Stimulated activated CD4-positive, alpha-beta T cell treated with anti-CD3 and anti-CD28 coated beads, Interleukin-1b, Interleukin-23, amount 100 ng/mL, for 4 hours (primary cell): ENCODE measurements around the gene IRAK2.
A peak's percentile ranks its signal among the peaks of the same experiment; 100 is the strongest.

Source experiments
- DNase-seq, 2 donors: peaks; one replicate each; pipeline ENCODE4 v3.0.0-alpha.2; 2020; ENCODE audit warnings: low read depth in 2 of 2

The IRAK2 gene

GRCh38 chr3:10188804-10189556, 24.3 kb downstream of the IRAK2 start:
- no peak for DNase-seq

GRCh38 chr3:10189557-10190354, 25.0 kb downstream of the IRAK2 start:
- DNase-seq, result no peak

DNA sequence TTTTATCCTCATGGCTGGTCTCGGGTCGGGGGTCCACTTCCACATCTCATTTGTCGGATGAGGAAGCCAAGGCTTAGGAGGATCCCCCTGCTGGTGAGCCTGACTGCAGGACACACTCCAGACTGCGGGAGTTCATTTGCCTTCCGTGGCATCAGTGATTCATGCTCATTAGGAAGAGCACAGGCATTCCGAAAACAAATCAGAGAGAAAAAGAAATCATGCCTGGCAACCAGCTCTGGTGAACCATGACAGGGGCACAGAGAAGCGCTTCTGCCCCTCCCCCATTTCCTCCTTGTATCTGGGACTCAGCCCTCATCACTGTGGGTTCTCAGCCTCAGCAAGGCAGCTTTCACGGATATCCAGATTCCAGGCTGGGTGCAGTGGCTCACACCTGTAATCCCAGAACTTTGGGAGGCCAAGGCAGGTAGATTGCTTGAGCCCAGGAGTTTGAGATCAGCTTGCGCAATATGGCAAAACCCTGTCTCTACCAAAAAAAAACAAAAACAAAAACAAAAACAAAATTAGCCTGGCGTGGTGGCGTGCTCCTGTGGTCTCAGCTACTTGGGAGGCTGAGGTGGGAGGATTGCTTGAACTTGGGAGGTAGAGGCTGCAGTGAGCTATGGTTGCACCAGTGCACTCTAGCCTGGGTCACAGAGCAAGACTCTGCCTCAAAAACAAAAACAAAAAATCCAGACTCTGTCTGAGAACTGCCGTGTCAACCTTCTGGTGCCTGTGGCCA, 28.4 kb downstream of the IRAK2 start:
- peak; percentile 33 to 45 for DNase-seq

DNA sequence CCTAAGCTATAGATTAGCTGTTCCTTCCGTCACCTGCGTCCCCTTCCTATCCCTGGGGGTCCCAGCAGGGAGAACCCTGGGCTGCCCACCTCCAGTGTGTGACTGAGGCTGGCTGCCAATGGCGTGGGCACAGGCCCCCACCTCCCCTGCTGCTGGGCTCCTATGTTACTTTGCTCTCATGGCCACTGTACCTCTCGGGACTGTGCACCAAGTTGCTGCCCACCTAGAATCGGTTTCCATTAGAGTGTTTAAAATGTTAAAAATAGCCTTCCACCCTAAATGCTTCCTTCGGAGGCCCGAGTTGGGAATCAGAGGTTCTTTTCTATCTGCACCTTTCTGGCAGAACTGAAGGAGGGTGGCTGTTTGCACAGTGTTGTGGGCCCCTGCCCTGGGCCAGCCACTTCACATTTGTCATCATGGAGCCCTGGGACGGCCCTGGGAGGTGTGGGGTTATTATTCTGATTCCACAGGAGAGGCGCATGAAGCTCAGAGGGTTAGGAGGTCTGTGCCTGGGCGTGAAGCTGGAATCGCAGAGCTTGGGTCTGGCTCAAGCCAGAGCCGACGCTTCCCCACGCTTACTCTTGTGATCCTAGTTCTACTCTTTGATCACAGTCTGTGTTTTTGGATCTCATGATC, 29.1 kb downstream of the IRAK2 start:
- no peak for DNase-seq

DNA sequence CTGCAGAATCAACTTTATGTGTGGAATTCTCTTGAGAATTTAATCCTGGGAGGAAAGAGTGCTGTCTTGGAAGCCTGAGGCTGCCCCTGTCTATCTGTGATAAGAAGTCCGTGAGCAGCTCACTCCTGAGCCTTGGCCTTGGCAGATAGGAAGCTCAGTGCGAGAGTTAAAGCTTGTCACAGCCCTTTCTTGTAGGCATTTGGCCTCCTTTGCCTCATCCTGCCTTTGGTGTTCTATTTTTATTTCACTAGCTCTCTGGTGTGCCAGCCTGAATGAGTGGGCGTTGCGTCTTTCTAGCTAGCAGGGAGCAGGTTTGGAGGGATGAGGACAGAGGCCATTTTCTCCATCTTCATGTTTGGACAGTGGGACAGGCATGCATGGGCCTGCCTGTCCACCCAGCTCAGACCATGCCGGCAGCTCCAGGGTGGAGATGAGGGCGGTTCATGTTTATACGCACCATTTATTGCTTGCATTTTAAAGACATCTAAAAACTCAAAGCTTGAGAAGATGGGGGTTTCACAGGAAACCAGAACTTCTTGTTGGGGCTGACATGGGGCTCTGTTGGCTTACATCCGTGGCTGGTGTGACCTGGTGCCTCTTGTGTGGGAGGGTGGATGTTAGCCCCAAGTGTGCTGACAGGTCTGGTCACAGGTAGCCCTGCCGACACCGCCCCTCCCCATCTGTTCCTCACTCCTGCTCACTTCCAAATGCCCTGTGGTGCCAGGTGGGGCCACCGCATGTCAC, 29.8 kb downstream of the IRAK2 start:
- DNase-seq, result peak in 1 of 2 donors; percentile 28

DNA sequence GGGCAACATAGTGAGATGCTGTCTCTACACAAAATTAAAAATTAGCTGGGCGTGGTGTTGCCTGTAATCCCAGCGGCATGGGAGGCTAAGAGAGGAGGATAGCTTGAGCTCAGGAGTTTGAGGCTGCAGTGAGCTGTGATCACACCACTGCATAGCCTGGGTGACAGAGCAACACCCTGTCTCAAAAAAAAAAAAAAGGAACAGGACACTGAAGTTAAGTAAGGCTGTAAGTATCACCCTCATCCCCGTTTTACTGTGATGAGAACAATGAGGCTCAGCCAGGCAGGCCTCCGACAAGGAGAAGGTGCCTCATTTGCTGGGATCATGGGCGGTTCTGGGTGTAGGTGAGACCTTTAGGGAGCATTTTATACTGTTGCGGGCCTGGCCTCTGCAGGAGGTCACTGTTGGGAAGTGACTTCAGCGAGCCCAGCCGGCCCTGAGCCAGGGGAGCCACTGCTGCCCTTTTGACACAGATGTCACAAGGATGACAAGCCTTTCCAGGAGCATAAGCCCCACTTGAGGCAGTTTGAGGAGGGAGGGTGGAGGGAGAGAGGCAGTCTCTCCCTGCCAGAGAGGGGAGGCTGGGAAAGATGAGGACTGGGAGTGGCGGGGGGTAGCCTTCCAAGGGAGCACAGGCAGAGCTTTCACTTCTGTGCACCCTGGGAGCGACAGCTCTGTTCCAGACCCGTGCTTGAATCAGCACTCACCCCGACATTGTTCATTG, 30.8 kb downstream of the IRAK2 start:
- DNase-seq, result no peak

DNA sequence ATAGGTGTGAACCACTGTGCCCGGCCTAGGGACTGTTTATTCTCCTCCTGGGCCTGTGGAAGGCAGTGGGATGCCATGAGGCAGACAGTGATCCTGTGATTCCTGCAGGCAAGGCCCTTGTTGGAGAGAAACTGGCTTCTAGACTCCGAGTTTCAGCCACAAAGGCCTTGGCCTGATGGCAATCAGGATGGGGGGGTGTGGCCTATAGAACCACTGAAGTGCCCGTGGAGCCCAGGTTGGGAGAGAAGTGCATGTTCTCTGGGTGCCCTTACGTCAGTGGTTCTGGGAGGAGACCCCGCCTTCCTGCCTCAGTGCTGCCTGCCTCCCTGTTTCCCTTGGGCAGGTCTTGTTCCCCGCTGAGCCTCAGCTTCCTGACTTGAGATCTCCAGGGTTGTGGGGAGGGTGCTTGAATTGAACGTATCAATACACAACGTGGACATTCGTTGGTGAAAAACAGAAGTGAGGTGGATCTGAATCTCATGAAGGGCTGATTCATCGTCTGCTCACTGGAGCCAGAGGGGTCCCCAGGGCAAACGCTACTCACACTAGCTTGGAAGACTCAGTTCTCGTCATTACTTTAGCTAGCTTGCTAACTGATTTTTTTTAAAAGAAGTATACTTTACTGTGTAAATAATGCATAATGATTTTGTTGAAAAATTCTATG, 31.8 kb downstream of the IRAK2 start:
- no peak for DNase-seq

- no peak for DNase-seq
These were observed 33.5 kb downstream of the IRAK2 start for GRCh38 chr3:10198226-10198625.

- DNase-seq, result peak; percentile 38 to 61
These were observed 34.3 kb downstream of the IRAK2 start for GRCh38 chr3:10198761-10199649.

GRCh38 chr3:10204921-10205320, 40.2 kb downstream of the IRAK2 start:
- no peak for DNase-seq

GRCh38 chr3:10205451-10206165, 40.9 kb downstream of the IRAK2 start:
- no peak for DNase-seq

DNA sequence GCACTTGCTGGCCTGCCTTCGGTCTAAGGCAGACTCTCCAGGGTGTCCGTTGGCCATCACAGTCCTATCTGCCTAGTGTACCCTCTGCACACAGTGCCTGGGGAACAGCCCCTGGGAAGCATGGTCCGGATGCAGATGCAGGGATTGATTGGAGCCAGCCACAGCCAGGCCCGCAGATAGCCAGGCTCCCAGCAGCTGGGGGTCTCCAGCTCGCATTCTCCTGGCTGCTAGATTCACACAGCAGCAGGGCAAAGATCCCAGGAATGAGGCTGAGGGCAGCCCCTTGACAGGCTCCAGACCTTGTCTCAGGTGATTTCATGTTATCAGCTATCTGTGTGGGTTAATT, 41.4 kb downstream of the IRAK2 start:
- DNase-seq, result no peak

GRCh38 chr3:10213156-10213792, 48.6 kb downstream of the IRAK2 start:
- no peak for DNase-seq

DNA sequence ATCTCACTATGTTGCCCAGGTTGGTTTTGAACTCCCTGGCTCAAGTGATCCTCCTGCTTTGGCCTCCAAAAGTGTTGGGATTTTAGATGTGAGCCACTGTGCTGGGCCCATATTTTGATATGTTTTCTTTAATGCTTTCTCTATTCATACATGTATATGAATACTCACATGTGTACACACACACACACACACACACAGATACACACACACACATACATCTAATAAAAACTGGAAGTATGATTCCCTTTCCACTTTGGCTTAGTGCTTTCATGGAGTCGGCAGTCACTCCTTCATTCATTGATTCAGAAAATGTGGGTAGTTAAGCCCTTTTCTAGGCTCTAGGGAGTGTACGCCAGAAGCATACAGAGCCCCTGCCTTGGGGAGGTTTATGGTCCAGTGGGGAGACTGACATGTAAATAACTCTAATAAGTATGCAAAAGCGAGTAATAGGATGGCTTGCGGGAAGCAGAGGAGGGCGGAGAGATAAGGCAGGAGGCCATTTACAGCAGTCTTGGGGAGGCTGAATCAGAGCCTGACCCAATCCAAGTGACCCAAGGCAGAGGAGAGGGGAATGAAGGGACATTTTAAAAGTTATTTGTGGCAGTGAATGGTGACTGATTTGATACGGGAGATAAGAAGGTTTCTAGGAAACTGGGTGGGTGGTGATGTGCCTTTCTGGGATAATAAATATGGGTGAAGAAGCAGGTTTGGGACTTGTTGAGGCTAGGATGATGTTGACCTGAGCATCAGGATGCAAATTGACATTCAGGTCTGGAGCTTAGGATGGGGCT, 51.1 kb downstream of the IRAK2 start:
- DNase-seq, result no peak

DNA sequence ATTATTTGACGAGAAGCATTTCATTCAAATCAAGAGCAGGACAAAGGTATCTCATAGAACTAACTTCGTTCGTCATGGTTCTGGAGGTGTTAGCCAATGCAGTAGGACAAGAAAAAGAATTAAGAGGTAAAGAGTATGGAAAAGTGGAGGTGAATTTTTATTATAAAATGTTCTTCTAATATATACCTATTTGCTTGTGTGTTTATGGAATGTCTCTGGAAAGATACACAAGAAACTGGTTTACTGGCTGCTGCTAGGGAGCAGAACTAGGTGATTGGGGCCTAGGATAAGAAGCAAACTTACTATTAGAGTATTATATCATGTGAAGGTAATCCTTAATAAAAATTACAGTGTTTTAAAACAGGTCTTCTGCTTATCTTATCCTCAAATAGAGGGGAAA, 52.6 kb downstream of the IRAK2 start:
- no peak for DNase-seq

DNA sequence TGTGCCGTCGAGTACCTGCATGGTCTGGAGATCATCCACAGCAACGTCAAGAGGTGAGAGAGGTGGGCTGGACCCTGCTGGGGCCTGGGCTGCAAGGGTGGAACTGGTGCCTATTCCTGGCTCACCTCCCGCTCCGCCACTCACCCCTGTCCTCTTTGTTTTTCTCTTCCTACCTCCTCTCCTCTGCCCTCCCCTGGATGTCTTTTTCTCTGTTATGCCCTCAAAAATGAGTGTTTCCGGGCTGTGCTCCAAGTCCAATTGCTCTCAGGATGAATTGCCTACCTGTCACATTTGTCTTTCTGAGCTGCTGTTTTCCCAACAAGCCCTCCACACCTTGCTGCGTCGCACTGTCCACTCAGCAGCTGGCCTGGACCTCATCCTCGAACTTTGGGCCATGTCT, 55.0 kb downstream of the IRAK2 start:
- no peak for DNase-seq
